SIG-M5 treated with dmso at 0.1 percent for 504 hours (cell line): Measurements from ENCODE around the gene WDR37.
"Not testable (repeated sequence)": the region's sequence is repeated elsewhere in the genome, so short reads cannot be mapped to it uniquely, and the experiment has no call there.

Source experiments
- DNase-seq: peaks from one replicate; lab custom pipeline; 2025; ENCODE audit not compliant: unreplicated experiment; lab: John Stamatoyannopoulos, UW

The WDR37 gene

GRCh38 chr10:1040133-1040532 lies 16.1 kb upstream of the WDR37 start:
- DNase-seq = no peak

- DNase-seq = no peak
These were observed 14.7 kb upstream of the WDR37 start for GRCh38 chr10:1041514-1041913.

GRCh38 chr10:1043532-1043995 lies 12.6 kb upstream of the WDR37 start:
- DNase-seq = no peak

GRCh38 chr10:1044146-1044545 lies 12.0 kb upstream of the WDR37 start:
- DNase-seq = no peak

GRCh38 chr10:1044964-1045363 lies 11.2 kb upstream of the WDR37 start:
- no peak for DNase-seq

- DNase-seq = no peak
These were observed 10.8 kb upstream of the WDR37 start for GRCh38 chr10:1045415-1045814.

GRCh38 chr10:1047937-1048336 lies 8.2 kb upstream of the WDR37 start:
- no peak for DNase-seq

- DNase-seq = peak; percentile 36
These were observed 7.8 kb upstream of the WDR37 start for GRCh38 chr10:1048349-1048731.

- DNase-seq = peak; percentile 99
These were observed 7.3 kb upstream of the WDR37 start, which contains the start of gene IDI1 for GRCh38 chr10:1048732-1049424. IDI1 (minus strand) TSS chr10:1049119; CDS start chr10:1049003, 116 bp downstream.

- no peak for DNase-seq
These were observed 6.7 kb upstream of the WDR37 start for GRCh38 chr10:1049425-1049958.

- no peak for DNase-seq
These were observed 6.0 kb upstream of the WDR37 start for GRCh38 chr10:1050145-1050544.

- peak; percentile 21 for DNase-seq
These were observed 5.6 kb upstream of the WDR37 start for GRCh38 chr10:1050554-1050953.

GRCh38 chr10:1054684-1055083 lies 1.5 kb upstream of the WDR37 start:
- no peak for DNase-seq

- peak; percentile 75 for DNase-seq
These were observed 997 bp downstream of the WDR37 start for GRCh38 chr10:1057106-1057657.

GRCh38 chr10:1058017-1058416 lies 1.8 kb downstream of the WDR37 start:
- no peak for DNase-seq

GRCh38 chr10:1059902-1060301 lies 3.7 kb downstream of the WDR37 start:
- no peak for DNase-seq

GRCh38 chr10:1061930-1062774 lies 6.0 kb downstream of the WDR37 start:
- DNase-seq = no peak

GRCh38 chr10:1063232-1063865 lies 7.2 kb downstream of the WDR37 start:
- DNase-seq = no peak

- DNase-seq = no peak
These were observed 8.7 kb downstream of the WDR37 start for GRCh38 chr10:1064964-1065247.

GRCh38 chr10:1066734-1067133 lies 10.5 kb downstream of the WDR37 start:
- not testable (repeated sequence) for DNase-seq
